GM12872 (cell line): Measurements from ENCODE around the gene FA2H.

Experiments used
- TF ChIP-seq, protein P1 (sequence below): IDR thresholded peaks from 3 replicates; pipeline ENCODE4 v1.5.1; 2011; ENCODE audit warnings: low read depth, mild to moderate bottlenecking, low read length, moderate library complexity; ENCODE audit not compliant: insufficient read depth

Gene FA2H

GRCh38 chr16:74682556-74682955 is 92.1 kb downstream of the FA2H start:
- TF ChIP-seq, protein P1, sequence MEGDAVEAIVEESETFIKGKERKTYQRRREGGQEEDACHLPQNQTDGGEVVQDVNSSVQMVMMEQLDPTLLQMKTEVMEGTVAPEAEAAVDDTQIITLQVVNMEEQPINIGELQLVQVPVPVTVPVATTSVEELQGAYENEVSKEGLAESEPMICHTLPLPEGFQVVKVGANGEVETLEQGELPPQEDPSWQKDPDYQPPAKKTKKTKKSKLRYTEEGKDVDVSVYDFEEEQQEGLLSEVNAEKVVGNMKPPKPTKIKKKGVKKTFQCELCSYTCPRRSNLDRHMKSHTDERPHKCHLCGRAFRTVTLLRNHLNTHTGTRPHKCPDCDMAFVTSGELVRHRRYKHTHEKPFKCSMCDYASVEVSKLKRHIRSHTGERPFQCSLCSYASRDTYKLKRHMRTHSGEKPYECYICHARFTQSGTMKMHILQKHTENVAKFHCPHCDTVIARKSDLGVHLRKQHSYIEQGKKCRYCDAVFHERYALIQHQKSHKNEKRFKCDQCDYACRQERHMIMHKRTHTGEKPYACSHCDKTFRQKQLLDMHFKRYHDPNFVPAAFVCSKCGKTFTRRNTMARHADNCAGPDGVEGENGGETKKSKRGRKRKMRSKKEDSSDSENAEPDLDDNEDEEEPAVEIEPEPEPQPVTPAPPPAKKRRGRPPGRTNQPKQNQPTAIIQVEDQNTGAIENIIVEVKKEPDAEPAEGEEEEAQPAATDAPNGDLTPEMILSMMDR = no peak

DNA sequence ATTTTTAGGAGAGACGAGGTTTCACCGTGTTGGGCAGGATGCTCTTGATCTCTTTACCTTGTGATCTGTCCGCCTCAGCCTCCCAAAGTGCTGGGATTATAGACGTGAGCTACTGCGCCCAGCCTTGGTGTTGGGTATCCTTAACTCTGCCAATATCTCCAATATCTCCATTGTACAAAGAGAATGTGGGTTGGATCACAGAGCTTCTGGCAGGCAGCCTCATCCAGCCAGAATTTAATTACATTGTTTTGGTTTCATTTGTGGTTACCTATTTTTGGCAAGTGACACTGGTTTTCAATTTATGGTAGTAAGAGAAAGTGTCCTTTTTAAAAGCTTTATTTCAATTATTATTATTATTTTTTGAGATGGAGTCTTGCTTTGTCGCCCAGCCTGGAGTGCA is 93.9 kb downstream of the FA2H start:
- TF ChIP-seq, protein P1 = no peak

DNA sequence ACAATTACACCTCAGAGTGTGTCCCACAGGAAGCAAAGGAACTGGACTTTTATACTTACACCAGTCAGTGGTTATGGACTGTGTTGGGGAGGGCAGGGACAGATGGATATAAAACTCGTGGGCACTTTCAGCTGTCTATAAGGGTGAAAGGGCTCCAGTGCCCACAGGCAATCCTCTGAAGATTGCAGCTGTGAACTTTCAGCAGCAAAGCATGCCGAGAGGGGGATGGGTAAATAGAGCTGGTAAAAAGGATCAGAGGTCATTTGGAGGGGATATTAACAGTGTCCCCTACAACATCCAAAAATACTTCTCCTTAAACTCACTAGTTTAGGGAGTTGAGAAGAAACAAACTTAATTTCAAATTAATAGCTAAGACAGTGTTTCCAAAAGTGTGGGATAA is 94.6 kb downstream of the FA2H start:
- TF ChIP-seq, protein P1 = no peak

DNA sequence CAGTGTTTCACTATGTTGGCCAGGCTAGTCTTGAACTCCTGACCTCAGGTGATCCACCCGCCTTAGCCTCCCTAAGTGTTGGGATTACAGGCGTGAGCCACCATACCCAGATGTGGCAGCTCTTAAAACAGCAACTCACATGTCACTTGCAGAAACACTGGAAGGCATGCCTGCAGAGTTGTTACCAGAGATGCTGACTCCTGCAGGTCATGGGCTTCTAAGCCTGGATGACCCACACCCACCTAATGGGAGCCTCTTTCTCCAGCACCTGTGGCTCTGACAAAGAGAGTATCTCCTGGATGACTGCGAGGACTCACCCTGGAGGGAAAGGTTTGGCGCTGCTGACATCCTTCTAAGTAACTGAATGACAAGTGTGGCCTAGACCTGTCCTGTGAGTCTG is 96.8 kb downstream of the FA2H start:
- TF ChIP-seq, protein P1 = no peak

GRCh38 chr16:74673876-74674275 is 100.7 kb downstream of the FA2H start:
- TF ChIP-seq, protein P1 = no peak

- TF ChIP-seq, protein P1 = no peak
Observed at GRCh38 chr16:74667255-74667700, 107.3 kb downstream of the FA2H start.

GRCh38 chr16:74666425-74667254 is 108.0 kb downstream of the FA2H start, which contains the start of gene RFWD3:
Gene RFWD3 (minus strand): TSS chr16:74666877. CDS start chr16:74661449, 5,428 bp downstream.
- TF ChIP-seq, protein P1 = no peak
